ENCODE measurements around the gene C14orf180. TPM values are rescaled to one million over a fixed set of nuclear protein-coding genes. Genes with fewer than 3 reads are reported as not detected.

The C14orf180 gene
- total RNA-seq, 1 donor from 2014 or later = not detected

DNA sequence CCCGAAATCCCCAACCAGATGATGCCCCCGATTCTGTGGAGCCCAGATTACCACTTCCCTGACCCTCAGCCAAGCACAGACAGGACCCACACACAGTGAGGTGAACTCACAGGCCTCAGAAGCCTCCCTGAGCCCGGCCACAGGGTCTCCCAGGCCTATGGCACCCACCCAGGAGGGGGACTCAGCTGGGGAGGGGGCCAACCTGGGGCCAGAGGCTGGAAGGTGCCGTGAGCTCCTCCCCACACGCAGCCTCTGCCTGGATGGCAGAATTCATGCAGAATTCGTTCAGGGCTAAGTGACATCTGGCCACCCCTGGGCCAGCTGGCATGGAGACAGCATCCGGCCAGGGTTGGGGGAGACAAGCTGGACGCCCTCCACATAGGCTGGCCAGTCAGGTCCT lies 13.2 kb downstream of the C14orf180 start:
- DNase-seq (ENCODE audit: low read depth, low spot score) = no peak

DNA sequence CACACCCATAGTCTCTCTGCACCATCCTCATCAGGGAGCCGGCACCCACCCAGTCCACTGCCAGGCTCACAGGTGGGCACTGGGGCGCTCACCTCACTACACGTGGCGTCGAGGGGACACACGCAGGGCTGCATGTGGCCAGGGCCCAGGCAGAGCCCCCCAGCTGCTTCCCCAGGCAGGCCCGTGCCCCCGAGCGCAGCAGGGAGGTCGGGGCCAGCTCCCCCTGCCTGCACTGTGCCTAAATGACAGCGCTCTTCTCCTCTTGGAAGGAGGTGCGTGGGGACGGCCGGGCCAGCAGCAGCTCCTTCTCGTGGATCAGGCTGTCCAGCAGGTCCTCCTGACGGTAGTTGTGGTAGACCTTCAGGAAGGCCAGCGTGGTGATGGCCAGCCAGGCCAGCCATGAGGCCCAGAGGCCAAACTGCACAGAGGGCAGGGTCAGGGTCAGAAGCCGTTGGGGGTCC lies 13.7 kb downstream of the C14orf180 start:
- DNase-seq (ENCODE audit: low read depth, low spot score) = no peak

DNA sequence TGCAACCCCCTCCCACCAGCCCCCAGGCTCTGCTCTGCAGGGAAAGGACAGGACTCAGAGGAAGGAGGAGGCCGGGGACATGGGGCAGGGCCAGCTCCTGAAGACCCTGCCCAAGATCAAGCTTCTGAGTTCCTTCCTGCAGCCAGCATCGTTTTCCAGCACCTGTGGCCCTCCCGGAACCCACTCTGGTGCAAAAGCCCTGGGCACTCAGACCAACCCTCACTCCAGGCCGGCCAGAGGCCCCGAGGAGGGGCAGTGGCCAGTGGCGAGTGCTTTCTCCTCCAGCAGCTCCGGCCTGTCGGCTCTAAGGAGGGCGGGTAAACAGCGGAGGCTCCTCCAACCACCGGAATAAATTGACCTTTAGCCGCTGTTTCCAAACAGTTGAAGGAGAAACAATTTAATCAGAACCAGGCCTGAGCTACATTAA lies 14.2 kb downstream of the C14orf180 start:
- DNase-seq (ENCODE audit: low read depth, low spot score) = no peak

DNA sequence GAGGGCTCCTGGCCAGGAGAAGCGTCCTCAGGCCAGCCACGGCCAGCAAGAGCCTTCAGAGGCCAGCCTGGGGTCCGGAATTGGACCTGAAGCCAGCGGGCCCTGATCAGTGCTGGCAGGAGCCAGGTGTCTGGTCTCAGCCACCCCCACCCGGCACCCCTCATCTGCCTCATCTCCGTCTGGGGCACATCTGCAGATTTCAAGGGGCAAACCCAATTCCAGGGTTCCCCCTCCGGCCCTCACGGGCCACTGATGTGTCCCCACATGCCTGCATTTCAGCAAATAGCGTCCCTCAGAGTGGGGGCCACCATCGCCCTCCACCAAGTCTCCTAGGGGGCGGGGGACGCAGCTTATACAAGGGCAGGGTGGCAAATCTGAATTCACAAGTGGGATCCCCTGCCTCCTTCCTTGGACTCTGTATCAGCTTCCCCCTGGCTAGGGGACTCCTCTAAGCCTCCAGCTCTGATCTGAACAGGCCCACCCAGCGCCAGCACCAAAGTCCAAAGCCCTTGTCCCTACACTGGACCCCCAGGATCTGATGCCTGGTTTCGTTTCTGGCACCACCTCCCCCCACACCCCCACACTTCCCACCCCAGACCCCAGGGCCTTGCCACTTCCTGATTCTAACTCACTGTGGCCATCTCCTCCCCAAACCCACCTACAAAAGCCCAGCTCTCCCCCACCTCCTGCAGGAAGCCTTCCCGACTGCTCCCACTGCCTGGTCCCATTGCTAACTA lies 14.9 kb downstream of the C14orf180 start:
- DNase-seq (ENCODE audit: low read depth, low spot score) = no peak

DNA sequence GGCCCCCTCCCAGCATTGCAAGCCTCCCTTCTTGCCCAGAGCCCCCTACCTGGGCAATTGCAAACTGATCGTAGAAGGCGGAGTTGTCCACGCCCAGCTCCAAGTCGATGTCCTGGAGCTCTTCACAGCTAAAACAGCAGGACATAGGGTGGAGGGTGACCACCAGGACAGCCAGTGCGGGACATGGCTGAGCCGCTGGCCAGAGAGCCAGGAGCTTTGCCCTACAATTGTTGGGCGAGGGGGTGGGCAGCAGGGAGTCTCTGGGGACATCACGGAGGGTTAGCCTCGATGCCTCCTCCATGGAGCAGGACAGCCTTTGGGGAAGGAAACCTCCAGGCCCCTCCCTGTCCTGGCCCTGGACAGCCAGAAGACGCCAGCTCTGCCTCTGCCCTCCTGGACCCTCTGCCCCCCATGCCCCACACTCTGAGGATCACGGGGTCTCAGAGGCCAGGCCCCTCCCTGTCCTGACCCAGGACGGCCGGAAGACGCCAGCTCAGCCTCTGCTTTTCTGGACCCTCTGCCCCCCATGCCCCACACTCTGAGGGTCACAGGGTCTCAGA lies 15.6 kb downstream of the C14orf180 start:
- DNase-seq (ENCODE audit: low read depth, low spot score) = no peak

DNA sequence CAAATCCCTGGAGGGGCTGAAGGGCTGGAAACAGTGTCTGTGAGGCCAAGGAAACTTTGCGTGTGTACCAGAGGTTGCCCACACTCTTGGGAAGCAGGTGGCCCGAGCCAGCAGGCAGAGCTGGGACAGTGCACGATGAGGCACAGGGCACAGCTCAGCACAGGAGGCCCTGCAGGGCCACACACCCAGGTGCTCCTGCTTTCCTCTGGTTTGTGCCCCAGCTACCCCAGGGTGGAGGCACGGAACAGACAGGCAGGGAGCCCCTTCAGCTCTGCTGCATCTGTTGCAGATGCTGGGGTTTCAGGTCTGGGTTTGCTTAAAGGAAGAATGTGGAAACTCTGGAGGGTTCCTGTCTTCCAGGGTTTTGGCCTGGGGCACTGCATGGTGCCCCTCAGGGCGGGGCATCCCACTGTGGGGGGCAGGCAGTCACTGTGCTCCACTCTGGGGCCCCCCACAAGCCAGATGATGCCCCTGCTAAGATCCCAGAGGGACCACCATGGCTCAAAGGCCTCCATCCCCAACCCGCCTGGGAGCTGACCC lies 16.4 kb downstream of the C14orf180 start:
- no peak for DNase-seq (ENCODE audit: low read depth, low spot score)

DNA sequence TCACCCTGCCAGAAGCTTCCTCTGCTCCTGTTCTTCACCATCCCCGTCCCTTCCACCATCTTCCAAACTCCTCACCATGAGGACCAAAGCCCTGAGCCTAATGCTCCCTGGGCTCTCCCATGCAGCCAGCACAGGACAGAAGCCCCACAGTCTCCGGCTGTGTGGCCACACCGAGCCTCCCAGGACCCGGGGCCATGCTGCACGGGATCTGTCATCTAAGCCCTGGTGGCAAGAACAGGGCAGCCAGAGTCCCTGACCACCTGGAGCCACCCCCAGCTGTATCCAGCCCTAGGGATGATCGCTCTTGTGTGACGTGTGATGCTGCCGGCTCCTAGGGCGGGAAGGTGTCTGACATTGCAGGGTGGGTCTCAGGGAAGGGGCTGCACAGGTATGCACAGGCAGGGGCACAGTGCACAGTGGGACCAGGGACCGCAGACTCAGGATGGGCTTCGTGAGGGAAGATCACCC lies 16.9 kb downstream of the C14orf180 start:
- no peak for DNase-seq (ENCODE audit: low read depth, low spot score)

DNA sequence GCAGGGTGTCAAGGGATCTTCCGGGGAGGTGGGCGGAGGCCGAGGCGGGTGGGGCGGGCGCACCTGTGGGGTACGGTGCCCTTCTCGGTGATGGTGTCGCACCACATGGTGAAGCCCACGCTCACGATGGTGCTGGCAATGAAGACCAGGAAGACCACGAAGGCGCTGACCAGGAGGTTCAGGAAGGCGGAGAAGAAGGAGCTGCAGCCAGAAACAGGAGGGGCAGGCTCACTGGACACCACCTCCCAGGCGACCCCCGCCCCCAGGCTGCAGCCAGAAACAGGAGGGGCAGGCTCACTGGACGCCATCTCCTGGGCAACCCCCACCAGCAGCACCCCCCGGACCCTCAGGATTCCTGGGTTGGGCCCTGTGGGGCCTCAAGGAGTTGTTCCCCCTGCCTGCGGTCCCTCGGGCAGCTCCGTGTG lies 17.4 kb downstream of the C14orf180 start:
- DNase-seq (ENCODE audit: low read depth, low spot score) = no peak

DNA sequence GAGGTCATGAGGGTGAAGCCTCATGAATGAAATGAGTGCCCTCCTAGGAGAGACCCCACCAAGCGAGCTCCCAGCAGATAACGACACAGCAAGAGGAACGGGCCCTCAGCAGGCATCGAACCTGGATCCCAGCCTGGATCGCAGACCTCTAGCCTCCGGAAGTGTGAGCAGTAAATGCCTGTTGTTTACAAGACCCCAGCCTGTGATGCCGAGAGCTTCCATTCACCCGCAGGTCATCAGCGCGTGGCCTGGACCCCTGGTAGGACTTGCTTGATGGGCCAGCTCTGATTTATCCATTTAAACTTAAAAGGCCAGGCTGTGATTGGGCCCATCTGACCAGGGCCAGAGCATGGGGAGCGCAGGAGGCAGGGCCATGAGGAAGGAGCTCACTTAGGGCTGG lies 18.0 kb downstream of the C14orf180 start:
- no peak for DNase-seq (ENCODE audit: low read depth, low spot score)

DNA sequence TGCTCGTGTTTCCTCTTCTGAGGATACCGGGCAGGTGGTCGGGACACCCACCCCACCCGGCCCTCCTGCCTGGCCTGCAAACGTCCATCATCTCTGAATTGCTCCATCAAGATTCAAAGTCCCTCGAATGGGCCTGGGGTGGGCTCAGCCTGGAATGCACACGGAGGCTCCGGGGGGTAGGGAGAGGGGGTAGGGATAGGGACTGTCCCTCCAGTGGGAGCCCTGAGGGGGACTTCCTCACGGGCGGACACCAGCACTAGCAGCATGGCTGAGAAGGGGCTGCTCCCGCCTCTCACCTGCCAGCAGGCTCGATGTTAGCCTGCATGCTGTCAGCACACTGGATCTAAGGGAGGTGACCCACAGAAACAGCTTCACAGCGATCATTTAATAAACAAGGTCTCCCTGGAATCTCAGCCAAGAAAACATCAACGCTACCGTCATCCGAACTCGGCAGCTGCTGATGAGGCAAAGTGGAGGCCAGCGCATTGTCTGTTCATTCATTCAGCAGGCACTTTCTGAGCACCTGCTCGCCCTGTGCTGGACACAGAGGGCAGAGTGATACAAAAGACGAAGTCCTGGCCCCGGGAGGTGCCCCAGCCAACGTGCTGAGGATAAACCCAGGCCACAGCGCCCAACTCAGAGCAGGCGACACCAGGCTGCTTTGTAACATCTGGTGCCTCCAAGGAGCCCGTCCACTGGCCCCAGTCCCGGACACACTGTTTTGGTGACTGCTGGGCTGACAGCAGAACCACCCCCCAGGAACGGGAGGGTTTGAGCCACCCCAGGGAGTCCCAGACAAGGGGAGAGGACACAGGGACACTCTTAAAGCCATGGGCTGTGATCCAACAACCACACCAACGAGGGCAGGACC lies 18.7 kb downstream of the C14orf180 start:
- no peak for DNase-seq (ENCODE audit: low read depth, low spot score)

DNA sequence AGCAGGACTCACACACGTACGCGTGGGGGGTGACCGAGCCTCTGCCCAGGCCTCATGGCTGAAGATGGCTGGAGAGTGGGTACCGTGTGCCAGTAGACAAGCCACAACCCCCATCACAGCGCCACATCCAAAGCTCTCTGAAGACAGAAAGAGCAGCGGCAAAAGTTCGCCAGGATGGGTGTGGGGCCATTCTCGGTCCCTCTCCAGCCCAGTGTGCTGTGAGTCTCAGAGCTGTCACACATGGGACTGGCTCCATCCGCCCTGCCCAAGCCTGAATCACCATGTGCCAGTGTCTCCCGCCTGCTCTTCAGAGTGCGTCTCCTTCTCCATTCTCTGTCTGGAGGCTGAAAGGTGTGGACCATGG lies 19.3 kb downstream of the C14orf180 start:
- DNase-seq (ENCODE audit: low read depth, low spot score) = no peak

DNA sequence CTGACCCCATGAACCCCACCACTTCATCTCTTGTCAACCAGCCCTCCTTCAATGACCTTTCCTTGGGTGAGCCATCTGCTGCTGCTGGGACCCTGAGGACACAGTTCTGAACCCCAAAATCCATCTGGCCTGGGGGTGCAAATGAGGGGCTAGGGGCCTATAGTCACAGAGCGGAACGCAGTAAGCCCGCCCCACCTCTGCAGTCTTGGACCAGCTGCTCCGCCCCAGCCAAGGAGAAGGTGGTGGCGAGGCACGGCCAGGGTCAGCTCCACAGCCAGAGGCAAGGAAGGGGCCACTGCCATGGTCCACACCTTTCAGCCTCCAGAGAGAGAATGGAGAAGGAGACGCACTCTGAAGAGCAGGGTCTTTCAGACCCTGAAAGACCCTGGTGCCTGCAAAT lies 19.9 kb downstream of the C14orf180 start:
- no peak for DNase-seq (ENCODE audit: low read depth, low spot score)

DNA sequence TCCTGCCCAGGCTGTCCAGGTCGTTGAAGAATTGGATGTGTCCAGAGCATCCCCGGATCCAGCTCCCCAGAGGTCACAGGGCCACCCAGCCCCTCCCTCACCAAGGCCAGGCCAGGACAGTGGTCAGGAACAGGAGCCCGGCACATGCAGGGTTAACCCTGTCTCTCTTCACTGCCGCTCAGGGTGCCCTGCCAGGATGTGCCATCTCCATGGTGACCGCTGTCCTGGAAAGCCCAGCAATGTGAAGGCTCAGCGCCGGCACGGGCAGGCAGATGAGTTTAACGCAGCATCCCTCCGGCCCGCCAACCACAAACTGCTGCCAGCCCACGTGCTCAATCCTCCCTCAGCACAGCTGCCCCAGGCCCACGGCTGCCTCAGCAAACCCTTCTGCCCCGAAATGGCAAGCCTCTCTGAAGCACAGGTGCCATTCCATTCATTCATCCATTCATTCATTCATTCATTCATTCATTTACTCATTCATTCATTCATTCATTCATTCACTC lies 20.6 kb downstream of the C14orf180 start:
- no peak for DNase-seq (ENCODE audit: low read depth, low spot score)

DNA sequence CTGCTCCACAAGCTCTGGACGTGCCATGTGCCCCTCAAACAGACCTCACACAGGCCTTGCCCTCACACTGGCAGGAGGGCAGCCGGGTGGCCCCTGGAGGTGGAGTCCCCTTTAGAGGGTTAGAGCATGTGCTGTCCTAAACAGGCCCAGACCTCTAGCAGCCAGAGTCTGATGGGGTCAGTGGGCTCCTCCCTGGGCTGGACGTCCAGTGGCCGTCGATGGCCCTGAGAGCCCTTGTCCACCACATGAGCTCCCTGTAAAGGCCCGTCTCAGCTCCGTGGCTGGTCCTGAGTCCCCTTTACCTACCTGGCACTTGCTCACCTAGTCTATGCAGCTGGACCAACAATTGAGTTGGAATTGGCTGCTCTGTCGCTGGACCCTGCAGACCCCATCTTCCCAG lies 21.2 kb downstream of the C14orf180 start:
- DNase-seq (ENCODE audit: low read depth, low spot score) = no peak

DNA sequence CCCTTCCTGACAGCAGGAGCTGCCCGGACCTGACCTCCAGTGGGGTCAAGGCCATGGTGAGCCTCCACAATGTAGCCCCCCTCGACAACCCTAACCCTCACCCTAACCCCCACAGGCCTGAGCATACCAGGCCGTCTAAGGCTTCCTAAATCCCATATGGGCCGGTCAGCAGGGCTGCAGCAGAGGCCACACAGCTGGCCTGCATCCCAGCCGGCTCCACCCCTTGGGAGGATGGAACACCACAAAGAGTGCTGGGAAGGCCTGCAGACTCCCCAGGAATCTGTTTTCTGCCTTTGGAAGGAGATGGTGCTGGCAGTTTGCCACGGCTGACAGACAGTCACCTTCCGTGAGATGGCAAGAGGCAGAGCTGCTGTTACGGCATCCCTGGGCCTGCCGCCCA lies 22.2 kb downstream of the C14orf180 start:
- DNase-seq (ENCODE audit: low read depth, low spot score) = no peak

DNA sequence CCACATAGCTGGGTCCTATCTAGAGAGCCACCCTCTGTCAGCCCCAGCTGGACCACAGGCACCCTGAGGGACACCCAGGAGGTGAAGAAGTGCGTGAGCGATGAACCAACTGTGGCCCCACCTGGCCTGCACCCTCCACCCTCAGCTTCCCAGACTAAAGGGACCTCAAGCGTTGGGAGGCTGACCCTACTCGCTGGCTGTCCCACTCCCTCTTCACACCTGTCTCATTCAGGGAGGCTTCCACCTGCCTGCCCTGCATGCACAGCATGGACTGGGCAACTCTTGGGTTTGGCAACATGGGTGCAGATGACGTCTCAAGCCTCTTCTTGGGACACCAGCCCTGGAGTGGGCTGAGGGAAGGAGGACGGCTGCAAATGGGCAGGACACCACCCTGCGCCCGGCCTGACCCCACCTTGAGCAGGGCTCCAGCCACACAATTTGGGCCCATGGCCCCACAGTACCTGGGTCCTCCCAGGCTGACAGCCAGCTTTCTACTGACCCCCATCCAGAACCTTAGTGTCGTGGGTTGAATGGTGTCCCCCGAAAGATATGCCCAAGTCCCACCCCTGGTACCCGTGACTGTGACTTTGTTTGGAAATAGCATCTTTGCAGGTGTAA lies 22.9 kb downstream of the C14orf180 start:
- DNase-seq (ENCODE audit: low read depth, low spot score) = no peak

DNA sequence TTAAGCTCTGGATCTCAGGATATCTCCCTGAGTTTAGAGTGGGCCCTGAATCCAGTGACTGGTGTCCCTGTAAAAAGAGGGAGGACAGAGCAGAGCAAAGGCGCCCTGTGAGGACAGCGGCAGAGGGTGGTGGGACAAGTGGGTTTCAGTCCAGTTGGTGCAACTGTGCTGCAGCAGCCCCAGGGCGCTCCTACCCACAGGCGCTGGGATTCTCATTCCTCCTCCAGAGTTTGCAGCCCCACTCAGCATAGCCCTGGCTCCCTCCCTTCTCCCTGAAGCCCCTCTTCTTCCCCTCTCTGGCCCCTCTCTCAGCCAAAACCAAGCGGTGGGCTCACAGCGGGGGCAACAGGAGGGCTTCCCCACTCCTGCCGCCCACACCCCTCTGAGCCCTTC lies 23.4 kb downstream of the C14orf180 start:
- no peak for DNase-seq (ENCODE audit: low read depth, low spot score)

DNA sequence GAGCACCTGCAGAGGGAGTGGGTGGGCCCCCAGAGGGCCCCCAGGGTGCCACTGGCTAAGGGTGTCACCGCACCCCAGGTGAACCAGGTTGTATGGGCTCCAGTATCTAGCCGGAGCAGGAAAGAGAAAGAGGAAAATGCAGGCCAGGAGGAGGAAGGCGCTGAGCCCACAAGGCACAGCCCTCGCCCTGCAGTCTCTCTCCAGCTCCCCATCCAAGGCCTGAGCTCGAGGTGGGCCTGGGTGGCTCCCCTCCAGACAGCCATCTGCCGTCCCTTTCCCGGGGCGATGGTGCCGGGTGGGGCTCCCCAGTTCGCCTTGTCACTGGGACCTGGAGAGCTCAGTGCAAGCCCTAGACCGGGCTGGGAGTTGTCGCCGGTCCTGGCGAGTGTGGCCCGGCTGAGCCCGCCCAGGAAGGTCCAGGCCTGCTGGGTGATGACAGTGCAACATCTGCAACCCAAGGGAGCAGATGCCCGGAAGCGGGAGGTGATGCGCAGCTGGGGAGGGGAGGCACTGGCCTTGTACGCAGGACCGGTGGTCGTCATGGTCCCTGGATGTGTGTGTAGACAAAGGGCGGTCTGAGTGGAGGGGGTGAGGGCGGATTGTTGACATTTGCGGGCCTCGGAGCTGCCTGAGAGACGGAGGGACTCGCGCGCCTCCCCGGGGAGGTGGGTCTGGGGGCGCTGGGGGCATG lies 24.3 kb downstream of the C14orf180 start:
- no peak for DNase-seq (ENCODE audit: low read depth, low spot score)

DNA sequence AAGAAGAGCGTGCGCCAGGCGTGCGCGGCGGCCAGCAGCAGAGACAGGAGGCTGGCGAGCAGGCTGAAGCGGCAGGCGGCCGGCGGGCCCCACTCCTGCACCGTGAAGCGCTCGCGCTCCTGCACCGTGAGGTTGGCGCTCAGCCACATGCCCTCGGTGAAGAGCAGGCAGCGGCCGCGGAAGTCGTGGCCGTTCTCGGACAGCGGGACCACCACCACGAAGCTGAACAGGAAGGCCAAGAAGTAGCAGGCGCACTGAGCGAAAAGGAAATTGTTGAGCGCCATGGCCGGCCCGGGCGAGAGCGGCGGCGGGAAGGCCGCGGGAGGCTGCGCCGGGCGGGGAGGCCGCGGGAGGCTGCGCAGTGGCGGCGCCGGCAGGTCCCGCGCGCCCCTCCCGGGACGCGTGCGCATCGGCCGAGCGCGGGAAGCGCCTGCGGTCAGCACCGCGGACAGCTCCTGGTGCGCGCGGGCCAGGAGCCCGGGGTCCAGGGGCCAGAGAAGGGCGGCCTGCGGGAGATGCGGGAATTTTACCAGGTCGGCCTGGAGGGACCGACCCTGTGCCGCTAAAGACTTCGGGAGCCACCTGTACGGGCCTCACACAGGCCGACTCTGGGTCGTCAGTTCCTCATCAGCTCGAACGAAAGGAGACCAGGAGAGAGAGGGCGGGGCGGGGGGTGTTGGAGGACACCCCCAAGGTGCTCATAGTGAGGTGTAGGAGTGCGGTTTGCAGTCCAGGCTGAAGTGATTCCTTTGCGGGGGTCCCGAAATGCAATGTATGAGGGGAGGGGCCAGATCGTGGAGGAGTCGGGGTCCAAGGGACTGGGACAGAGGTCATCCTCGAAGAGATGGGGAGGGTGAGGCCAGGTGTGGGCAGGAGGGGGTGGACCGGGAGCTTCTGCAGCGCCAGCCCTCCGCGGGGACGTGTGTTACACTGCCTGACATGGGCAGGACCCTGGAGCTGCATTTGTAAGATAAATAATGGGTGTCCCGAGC lies 25.2 kb downstream of the C14orf180 start, which contains the start of gene TMEM179:
TMEM179 (minus strand) TSS at position 315 of the 992 bp plus-strand sequence; CDS start at position 284, 31 bp downstream.
- no peak for DNase-seq (ENCODE audit: low read depth, low spot score)

All from pulmonary artery endothelial cell (primary cell).